Stimulated activated CD4-positive, alpha-beta T cell treated with anti-CD3 and anti-CD28 coated beads, Interleukin-2, amount 100 ng/mL, for 24 hours (primary cell): ENCODE data around the gene SMYD1.

Experiments used
- DNase-seq, 2 donors: peaks; one replicate each; pipeline ENCODE4 v3.0.0-alpha.2; 2020

The SMYD1 gene

DNA sequence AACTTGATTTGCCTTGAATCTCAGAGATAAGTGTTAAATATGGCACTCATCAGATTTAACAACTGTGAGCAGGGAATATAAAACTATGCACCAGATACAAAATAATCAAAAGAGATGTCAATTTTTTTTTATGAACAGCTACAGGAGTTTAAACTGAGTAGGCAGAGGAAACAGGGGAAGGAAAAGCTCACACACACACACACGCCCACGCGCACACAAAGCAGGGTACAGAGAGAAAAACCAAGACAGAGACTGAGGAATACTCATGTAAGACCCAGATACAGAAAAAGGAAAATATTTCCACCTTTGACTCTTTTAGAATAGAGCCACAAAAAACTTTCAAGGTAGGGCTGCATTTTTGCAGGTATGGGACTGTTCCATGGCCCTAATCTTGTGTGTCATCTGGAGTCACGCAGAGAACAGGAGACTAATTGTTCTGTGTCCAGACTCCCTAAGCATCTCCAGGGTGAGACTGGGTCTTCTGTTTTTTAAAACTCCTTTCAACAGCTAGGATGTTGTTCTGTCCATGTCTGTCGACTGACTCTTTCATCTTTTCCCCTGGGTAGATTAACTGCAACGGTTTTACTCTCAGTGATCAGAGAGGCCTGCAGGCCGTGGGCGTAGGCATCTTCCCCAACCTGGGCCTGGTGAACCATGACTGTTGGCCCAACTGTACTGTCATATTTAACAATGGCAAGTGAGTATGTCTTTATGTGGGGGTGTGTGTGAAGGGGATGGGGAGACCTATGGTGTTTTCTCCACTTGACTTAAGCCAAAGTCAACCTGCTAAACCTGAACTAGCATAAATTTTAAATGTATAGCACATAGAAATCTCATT is 23.0 kb downstream of the SMYD1 start:
- DNase-seq: peak; percentile 33 to 47

DNA sequence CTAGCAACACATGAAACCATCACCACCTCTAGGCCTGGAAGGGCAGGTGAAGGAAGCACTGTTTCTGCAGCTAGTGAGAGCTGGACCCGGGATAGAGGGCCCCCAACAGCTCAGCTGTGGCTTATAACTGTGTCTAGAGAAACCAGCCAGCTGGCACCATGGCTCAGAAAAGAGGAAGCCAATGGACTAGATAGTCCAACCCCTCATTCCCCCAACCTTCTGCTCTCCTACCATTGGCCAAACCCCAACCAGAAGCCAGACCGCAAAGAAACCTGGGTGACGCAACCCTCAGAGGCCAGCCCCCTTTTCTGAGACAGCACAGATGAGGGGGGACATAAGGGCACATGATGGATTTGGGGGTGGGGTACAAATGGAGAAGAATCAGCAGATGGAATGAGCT is 24.3 kb downstream of the SMYD1 start:
- no peak for DNase-seq

DNA sequence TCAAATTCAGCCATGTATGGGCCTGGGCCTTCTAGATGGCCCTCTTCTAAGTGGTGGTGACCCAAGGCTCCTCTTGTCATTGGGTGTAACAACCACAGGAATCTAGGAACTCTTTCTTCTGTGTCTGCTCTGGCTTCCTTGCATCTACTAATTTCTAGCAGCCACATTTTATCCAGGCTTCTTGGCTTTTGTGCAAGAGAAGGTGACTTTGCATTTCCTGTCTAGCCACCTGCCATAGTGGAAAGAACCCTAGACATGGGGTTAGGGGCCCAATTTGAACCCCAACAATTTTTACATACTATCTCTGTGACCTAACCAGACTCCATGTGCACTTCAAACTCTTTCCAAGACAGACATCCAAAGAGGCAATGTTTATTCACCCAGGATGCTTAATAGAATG is 25.1 kb downstream of the SMYD1 start:
- DNase-seq: no peak

DNA sequence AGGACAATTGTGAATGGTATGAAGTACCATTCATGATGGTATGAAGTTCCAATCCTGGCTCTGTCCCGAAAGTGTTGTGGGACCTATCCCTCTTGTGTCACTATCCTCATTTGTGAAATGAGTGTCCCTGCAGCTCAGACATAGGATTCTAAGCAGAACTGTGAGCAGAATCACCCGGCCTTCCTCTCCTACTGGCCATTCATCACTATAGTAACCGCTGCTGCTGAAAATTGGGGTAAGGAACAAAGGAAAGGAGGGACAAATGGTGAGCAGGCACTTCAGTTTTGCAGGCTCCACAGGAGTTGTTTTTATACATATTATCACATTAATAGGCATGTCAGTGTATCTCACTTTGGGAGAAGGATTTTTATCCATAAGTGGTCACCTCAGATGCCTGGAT is 27.4 kb downstream of the SMYD1 start:
- no peak for DNase-seq

DNA sequence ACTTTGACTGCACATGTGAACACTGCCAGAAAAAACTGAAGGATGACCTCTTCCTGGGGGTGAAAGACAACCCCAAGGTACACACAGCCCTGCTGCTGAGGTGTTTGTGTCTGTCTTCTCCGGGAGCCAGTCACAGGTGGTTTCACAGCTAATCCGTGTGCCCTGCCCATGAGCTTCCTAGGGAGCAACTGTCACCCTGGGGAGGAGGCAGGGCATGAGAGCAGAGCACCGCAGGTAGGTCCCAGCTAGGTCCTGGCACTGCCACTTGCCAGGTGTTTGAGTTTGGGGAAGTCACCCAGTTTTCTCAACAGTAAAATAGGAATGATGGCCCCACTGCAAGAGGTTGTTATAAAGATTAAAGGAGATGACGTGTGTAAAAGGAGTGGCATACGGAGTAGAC is 29.1 kb downstream of the SMYD1 start:
- no peak for DNase-seq

DNA sequence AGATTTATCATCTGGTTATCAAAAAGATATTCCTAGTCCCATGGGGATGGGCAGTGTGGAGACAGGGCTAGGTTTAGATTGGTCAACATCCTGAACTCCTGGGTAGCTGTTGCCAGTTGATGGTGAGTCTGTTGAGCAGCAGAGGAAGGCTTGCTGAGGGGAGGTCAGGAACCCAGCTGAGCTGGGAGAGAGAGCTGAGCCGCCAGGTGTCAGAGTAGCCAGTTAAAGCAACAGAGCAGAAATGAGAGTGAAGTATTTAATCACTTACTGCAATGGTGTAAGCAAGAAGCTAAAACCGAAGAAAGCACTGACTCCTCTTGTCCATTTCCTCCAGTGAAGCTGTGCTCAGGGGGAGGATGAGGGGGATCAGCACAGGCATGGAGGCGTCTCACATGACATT is 29.6 kb downstream of the SMYD1 start:
- no peak for DNase-seq

DNA sequence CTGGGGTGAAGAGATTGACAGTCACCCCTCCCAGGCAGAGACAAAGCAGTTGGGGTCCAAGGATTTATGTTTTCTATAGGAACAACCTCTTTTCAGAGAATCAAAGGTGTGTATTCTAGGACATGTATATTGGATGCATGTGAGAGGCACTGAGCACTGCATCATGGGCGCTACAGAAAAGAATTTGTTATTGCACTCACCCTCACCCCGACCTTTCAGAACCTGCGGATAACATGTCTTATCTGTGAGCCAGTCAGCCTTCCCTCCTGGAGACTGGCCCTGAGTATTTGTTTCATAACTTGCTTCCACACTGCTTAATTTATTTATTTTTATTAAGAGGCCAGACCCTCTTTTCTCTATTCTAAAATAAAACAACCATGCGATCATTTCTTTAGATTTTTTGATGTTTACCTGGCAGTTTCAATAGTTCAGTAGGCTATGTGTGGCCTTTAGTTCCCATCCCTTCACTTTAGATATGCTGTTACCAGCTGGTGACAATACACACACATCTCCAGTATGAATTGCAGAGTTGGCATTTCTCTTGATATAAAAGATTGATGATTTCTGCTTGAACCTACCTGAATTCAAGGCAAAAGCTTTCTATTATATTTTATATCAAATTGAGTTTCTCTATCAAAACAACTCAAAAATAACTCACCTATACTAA is 30.4 kb downstream of the SMYD1 start:
- DNase-seq: no peak

DNA sequence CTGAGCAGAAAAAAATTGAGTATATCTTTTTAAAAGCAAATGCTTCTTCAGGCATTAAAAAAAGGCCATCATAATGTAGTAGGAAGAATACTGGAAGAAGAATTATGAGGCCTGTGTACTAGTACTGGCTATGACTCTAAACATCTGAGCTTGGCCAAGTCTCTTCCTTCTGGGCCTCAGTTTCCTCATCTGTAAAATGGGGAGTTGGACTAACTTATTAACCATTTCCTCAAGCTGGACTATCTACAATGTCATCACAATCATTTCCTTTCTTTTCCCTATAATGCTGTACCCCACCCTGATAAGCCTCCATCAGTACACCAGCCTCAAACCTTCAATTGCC is 30.9 kb downstream of the SMYD1 start:
- no peak for DNase-seq

DNA sequence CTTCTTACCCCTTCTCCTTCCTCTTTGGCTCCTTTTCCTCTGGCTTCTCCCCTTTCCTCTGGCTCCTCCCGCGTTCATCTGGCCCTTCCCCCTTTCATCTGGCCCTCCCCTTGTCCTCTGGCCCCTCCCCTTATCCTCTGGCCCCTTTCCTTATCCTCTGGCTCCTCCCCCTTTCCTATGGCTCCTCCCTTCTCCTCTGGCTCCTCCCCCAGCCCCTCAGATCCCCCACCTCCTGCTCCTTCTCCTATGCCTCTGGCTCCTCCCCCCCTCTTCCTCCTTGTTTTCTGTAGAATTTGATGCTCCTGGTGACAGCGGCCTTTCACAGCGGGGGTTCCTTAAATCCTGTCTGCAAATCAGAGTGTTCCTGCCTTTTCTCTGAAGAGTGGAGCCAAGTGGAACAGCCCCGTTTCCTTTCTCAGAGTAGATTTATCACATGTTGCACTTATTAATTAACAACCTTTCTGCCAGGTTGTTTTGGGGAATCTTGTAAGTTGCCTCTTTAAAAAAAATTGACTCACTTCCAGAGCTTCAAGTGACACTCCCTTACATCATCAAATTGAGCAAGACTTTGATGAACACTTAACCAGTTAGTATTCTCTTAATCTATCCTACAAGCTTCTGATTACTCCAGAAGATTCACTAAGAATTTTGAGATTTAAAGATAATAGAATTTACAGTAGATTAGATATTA is 32.3 kb downstream of the SMYD1 start:
- DNase-seq: no peak

DNA sequence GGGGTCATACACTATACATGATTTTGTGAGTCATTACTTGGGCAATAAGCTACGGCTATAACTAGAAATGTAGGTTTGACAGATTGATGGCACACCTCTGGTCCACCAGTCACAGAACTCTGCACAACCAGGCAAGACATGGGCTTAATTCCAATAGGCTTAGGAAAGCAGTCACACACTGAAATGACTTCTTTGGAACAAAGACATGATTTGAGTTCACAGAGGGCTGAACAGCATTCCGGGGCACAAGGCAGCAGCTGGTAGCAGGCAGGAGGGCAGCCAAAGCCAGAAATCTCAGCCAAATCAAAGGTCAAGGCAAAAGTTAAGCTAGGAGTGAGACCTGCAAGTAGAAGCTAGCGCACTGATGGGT is 32.8 kb downstream of the SMYD1 start:
- DNase-seq: no peak

DNA sequence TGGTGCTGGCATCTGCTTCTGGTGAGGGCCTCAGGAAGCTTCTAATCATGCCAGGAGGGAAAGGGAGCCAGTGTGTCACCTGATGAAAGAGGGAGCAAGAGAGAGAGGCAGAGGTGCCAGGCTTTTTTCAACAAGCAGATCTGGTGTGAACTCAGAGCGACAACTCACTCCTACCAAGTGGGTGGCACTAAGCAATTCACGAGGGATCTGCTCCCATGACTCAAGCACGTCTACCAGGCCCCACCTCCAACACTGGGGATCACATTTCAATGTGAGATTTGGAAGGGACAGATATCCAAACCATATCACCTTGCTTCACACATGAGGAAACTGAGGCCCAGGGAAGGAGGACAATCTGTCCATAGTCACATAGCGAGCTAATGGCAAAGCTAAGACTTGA is 41.2 kb downstream of the SMYD1 start:
- no peak for DNase-seq

DNA sequence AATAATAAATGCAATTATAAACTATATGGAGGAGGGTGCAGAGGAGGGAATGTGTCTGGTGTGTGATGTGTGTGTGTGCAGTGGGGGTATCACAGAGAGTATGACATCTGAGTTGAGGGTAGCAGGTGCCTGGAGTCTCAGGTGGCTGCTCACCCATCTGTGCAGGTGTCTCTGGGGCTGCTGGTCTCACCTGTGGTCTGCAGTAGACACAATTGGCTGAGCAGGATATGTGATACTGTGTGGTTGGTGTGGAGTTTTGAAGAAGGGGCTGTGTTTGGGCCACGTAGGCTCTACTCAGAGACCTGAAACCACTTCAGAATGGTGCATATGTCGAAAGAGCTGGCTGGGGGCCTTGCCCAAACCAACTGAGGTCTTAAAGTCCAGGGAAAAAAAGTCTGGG is 43.2 kb downstream of the SMYD1 start:
- no peak for DNase-seq

DNA sequence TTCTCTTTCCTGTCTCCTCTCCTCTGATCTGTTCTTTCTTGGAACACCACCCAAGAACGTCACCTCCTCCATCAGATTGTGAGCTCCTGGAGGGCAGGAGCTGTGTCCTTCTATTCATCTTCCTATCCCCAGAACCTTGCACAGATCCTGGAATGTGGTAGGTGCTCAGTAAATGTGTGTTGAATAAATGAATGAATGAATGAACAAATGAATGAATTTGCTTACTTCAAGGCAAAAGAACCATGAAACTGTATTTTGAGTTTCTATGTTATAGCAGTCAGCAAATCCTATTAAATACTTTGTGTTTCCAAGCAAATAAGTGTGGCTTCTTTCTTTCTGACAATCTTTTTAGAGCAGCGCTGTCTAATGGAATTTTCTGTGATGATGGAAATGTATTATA is 45.4 kb downstream of the SMYD1 start:
- no peak for DNase-seq

DNA sequence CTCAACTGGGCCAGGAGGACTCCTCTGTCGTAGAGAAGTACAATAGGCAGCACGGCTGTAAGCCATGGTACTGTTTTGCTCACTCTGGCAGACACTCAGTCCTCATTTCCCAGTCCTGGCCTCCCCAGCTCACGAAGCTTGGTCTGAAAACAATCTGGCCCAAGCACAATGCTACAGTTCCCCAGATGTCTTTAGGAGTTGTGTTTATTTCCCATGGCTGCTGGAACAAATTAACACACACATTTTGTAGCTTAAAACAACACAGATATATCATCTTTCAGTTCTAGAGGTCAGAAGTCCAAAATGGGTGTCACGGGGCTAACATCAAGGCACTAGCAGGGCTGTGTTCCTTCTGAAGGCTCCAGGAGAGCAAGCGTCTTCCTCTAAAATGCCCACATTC is 47.3 kb downstream of the SMYD1 start:
- DNase-seq: no peak

DNA sequence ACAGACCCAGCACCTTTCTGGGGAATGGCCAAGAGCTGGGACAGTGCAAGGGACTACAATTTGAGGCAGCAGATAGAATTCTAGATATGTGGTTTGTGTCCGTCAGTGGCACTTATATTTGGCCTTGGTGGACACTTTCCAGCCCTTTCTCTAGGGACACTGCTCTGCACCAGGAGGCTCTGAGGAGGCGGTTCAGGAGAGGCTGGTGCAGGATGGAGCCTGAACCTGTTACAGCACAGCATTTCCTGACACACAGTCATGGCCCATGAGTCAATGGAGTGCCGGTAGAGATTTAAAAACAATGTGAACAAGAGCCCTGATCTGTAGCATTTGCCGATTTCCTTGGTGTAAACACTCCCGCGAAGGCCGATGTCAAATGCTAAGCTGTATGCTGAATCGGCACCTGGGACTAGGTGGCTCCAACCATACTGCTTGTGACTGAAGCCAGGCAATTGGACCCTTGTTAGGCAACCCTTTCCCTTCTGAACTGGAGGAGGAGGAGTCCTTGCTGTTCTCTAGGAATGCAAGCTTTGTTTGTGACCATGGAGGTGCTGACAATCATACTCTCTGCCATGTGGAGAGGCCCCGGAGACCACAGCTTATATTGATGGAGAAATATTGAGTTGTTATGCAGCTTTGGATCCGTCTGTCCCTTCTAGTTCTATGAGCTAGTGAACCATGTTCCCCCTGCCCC is 48.3 kb downstream of the SMYD1 start:
- no peak for DNase-seq

DNA sequence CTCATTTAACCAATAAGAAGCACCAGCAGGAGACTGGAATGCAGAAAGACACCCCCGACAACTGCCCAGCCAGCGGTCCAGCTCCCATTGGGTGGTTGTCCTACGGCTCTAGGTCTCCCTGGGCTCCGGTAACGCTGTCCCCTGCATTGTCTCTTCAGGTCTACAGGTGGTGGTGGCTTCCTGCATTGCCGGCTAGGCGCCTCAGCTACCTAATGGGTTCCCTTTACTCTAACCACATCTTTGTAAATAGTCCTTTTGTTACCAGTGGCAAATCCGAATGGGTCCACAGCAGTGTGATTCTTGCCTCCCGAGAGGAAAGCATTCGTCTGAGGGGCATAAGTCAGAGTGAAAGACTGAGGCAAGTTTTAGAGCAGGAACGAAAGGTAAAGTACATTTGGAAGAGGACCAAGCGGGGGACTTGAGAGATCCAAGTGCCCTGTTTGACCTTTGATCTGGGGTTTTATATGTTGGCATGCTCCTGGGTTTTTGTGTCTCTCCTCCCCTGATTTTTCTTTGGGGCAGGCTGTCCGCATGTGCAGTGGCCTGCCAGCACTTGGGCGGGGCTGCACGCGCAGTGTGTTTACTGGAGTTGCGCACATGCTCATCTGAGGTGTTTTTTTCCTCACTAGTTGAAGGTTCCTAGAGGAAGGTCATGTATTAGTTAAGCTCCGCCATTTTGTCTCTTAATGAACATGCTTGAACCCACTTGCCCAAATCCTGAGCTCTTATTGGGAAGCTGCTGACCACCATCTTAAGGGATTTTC is 49.2 kb downstream of the SMYD1 start:
- no peak for DNase-seq

DNA sequence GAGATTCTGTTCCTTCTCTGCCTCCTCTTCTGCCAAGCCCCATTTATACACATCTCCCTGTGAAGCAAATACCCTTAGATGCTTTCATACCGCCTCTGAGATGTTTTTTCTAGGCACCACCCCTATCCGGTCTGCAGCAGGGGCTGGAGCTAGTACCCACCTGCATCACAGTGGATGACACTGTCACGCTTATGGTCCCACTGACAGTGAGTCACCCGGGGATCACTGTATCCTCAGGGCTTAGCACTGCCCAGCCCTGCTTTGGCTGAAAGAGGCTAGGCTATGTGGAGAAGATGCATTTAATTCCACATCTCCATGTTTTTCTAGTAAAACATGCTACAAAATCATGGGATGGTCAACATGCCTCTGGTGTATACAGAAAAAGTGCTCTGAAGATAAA is 50.3 kb downstream of the SMYD1 start:
- DNase-seq: no peak

DNA sequence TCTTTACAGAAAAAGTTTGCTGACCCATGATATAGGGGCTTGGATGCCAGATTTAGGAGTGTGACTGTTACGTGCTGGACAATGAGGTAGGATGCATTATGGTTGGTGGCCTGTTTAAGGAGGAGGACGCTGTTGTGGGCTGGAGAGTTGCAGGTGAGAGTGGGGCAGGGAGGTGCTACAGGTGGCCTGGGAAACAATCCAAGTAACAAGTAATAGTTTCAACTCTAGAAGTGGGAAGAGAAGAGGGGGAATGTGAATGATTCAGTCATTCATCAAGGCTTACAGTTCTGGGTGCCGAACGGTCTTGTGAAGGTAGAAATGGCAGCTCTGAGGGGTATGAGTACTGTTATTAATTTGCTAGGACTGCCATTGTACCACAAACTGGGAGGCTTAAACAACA is 54.1 kb downstream of the SMYD1 start:
- DNase-seq: no peak

DNA sequence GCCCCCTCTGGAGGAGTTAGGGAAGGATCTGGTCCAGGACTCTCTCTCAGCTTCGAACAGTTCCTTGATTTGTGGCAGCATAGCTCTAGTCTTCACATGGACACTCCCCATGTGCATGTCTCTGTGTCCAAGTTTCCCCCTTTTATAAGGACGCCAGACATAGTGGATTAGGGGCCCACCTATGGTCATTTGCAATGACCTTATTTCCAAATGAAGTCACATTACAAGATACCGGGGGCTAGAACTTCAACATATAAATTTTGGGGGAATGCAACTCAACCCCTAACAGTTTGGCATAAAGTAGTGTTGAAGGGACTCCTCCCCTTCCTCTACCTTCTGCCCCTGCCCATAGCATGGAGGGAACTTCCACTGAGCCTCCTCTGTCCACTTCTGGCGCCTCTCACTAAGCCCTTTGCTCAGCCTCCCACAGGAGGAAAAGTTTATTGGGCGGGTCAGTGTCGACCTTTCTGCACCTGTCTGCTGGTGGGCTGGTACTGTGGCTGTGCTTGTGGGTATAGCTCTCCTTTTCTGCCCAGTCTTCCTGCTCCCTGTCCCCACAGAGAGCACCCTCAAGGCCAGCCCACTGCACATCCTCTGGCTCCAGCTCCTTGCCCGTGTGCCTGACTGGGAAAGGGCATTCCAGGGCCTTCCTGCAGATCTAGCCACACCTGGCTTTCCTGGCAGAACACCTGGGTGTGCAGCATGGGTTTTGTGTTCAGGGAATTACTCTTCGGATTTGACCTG is 54.7 kb downstream of the SMYD1 start:
- DNase-seq: no peak

DNA sequence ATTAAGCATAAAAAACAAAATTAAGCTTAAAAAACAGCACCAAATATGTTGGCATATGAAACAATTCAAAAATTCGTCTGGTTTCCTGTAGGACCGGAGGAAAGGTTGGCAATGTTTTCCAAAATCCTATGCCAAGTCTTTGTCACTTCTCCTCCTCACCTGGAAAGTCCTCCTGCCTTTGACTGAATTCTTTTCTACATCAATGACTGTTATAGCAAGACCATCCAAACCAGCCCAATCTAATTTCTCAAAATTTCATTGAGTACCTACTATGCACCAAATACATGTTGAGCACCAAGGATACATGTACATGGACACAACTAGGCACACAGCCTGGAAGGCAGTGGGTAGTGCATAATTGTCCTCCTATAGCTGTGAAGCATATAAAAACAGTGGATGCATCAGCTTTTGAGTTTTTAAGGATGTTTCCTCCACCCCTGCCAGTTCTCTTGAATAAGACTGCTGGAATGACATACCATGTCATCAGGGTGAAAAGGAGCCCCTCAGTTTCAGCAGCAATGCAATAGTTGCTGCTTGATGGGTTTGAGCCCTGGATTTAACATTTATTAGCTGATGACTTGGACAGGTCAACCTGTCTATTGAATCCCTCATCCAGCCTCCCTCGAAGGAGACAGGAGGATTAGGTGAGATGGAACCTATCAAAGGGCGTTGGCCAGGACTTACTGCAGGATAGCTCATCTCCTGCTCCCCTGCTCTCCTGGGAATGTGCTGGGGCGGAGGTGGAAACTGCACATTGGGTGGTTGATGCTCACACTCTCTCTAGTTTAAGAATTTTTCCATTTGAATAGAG is 55.7 kb downstream of the SMYD1 start:
- DNase-seq: no peak
